ENCODE data around the gene MICU2. TPM values are rescaled to one million over a fixed set of nuclear protein-coding genes. Genes with fewer than 3 reads are reported as not detected.
A peak's percentile ranks its signal among the peaks of the same experiment; 100 is the strongest.

MICU2 gene
- total RNA-seq, 2 experiments from 2014 or later: 36.2 to 37.4 TPM

GRCh38 chr13:21478881-21479808 is 124.8 kb downstream of the MICU2 start:
- ATAC-seq (ENCODE audit: low read depth): peak; percentile 50
- H3K9me3 Mint-ChIP-seq: no peaks in the 10 kb centered on the region
- H3K27me3 Mint-ChIP-seq: peaks cover 11% of the 10 kb centered on the region
- H3K4me3 Mint-ChIP-seq: peak overlapping the region; percentile 43
- no peak overlapping the region for H3K27ac Mint-ChIP-seq
- H3K4me1 Mint-ChIP-seq: peaks cover 10% of the 10 kb centered on the region
- POLR2A ChIA-PET: interaction anchor here (1.2 kb wide), 1 partner anchor 123 kb away, joined by 3 read pairs; no protein-coding TSS in a partner anchor
- no peaks in the 10 kb centered on the region for H3K36me3 Mint-ChIP-seq
- no peak for DNase-seq

GRCh38 chr13:21476893-21477472 is 127.0 kb downstream of the MICU2 start:
- POLR2A ChIA-PET: interaction anchor here (0.8 to 2.3 kb wide), 3 partner anchors 18 to 300 kb away, joined by 4 to 13 read pairs (median 5); partner anchors contain the start of genes MRPL57, SKA3 and ZDHHC20
- Mint-ChIP-seq H3K4me1 (peaks cover 10% of the 10 kb centered on the region), H3K27me3 (peaks cover 6% of the 10 kb centered on the region), H3K27ac (peak overlapping the region; percentile 49), H3K4me3 (peak overlapping the region; percentile 78), H3K36me3 (no peaks in the 10 kb centered on the region), H3K9me3 (no peaks in the 10 kb centered on the region)
- ATAC-seq (ENCODE audit: low read depth): peak; percentile 85
- DNase-seq: peak; percentile 79

- Mint-ChIP-seq H3K9me3 (peaks cover 4% of the 10 kb centered on the region), H3K36me3 (peaks cover 6% of the 10 kb centered on the region), H3K4me1 (peaks cover 10% of the 10 kb centered on the region), H3K27me3 (peaks cover 3% of the 10 kb centered on the region), H3K4me3 (no peak overlapping the region), H3K27ac (no peak overlapping the region)
- POLR2A ChIA-PET: no interaction called here
- no peak for DNase-seq
- ATAC-seq (ENCODE audit: low read depth): no peak
These were observed 128.9 kb downstream of the MICU2 start for GRCh38 chr13:21475115-21475514.

- no peak for ATAC-seq (ENCODE audit: low read depth)
- POLR2A ChIA-PET: no interaction called here
- peaks cover 6% of the 10 kb centered on the region for H3K36me3 Mint-ChIP-seq
These were observed 133.2 kb downstream of the MICU2 start for GRCh38 chr13:21470785-21471184.

GRCh38 chr13:21466527-21466926 is 137.4 kb downstream of the MICU2 start:
- ATAC-seq (ENCODE audit: low read depth) (no peak), DNase-seq (no peak)
- peaks cover 4% of the 10 kb centered on the region for H3K9me3 Mint-ChIP-seq
- peaks cover 10% of the 10 kb centered on the region for H3K27me3 Mint-ChIP-seq
- H3K4me3 Mint-ChIP-seq: no peak overlapping the region
- H3K4me1 Mint-ChIP-seq: no peaks in the 10 kb centered on the region
- H3K27ac Mint-ChIP-seq: no peak overlapping the region
- H3K36me3 Mint-ChIP-seq: peaks cover 5% of the 10 kb centered on the region
- POLR2A ChIA-PET: no interaction called here

More at GRCh38 chr13:21470785-21471184, 133.2 kb downstream of the MICU2 start:
- Mint-ChIP-seq H3K27ac (no peak overlapping the region), H3K9me3 (peaks cover 5% of the 10 kb centered on the region), H3K4me1 (no peaks in the 10 kb centered on the region), H3K4me3 (no peak overlapping the region), H3K27me3 (peaks cover 8% of the 10 kb centered on the region)
- no peak for DNase-seq

- H3K4me3 Mint-ChIP-seq: no peak overlapping the region
- H3K4me1 Mint-ChIP-seq: no peaks in the 10 kb centered on the region
- H3K27ac Mint-ChIP-seq: no peak overlapping the region
- H3K27me3 Mint-ChIP-seq: peaks cover 10% of the 10 kb centered on the region
- DNase-seq: no peak
- POLR2A ChIA-PET: no interaction called here
- H3K36me3 Mint-ChIP-seq: peaks cover 3% of the 10 kb centered on the region
- peaks cover 3% of the 10 kb centered on the region for H3K9me3 Mint-ChIP-seq
- ATAC-seq (ENCODE audit: low read depth): no peak
These were observed 138.2 kb downstream of the MICU2 start for GRCh38 chr13:21465710-21466160.

- ATAC-seq (ENCODE audit: low read depth) (no peak), DNase-seq (no peak)
- Mint-ChIP-seq H3K27ac (no peak overlapping the region), H3K4me1 (peaks cover 3% of the 10 kb centered on the region), H3K36me3 (no peaks in the 10 kb centered on the region), H3K9me3 (peaks cover 1% of the 10 kb centered on the region), H3K4me3 (no peak overlapping the region), H3K27me3 (peaks cover 10% of the 10 kb centered on the region)
- POLR2A ChIA-PET: no interaction called here
These were observed 140.5 kb downstream of the MICU2 start for GRCh38 chr13:21463424-21463823.

- H3K27me3 Mint-ChIP-seq: peaks cover 5% of the 10 kb centered on the region
- H3K36me3 Mint-ChIP-seq: peaks cover 5% of the 10 kb centered on the region
- no peak overlapping the region for H3K27ac Mint-ChIP-seq
These were observed 142.8 kb downstream of the MICU2 start for GRCh38 chr13:21461131-21461530.

GRCh38 chr13:21458813-21459701 is 144.9 kb downstream of the MICU2 start, which contains the start of gene ZDHHC20:
Gene ZDHHC20, minus strand, starts transcription at chr13:21459303. Its CDS starts 132 bp downstream, at chr13:21459171.
- DNase-seq (peak; percentile 98), ATAC-seq (ENCODE audit: low read depth) (peak; percentile 80)
- Mint-ChIP-seq H3K4me1 (peaks cover 25% of the 10 kb centered on the region), H3K9me3 (peaks cover 6% of the 10 kb centered on the region), H3K27me3 (no peaks in the 10 kb centered on the region), H3K27ac (peak within 1 kb of the TSS; percentile 96), H3K36me3 (peaks cover 16% of the 10 kb centered on the region), H3K4me3 (peak within 1 kb of the TSS; percentile 95)
- POLR2A ChIA-PET: interaction anchor here (0.6 to 2.2 kb wide), 11 partner anchors 17 to 613 kb away, joined by 3 to 14 read pairs (median 4); partner anchors contain the start of genes MRPL57 and SKA3

More at GRCh38 chr13:21461131-21461530, 142.8 kb downstream of the MICU2 start:
- POLR2A ChIA-PET: no interaction called here
- H3K4me1 Mint-ChIP-seq: peaks cover 21% of the 10 kb centered on the region
- no peak overlapping the region for H3K4me3 Mint-ChIP-seq
- no peak for DNase-seq
- ATAC-seq (ENCODE audit: low read depth): no peak
- no peaks in the 10 kb centered on the region for H3K9me3 Mint-ChIP-seq

- no peaks in the 10 kb centered on the region for H3K27me3 Mint-ChIP-seq
- H3K36me3 Mint-ChIP-seq: peaks cover 16% of the 10 kb centered on the region
- POLR2A ChIA-PET: interaction anchor here (0.6 to 2.2 kb wide), 8 partner anchors 18 to 308 kb away, joined by 3 to 14 read pairs (median 6); partner anchors contain the start of genes MRPL57 and SKA3
- peaks cover 7% of the 10 kb centered on the region for H3K9me3 Mint-ChIP-seq
- H3K4me1 Mint-ChIP-seq: peaks cover 26% of the 10 kb centered on the region
- DNase-seq (peak; percentile 63), ATAC-seq (ENCODE audit: low read depth) (peak; percentile 32)
- peak overlapping the region; percentile 95 for H3K4me3 Mint-ChIP-seq
- H3K27ac Mint-ChIP-seq: peak overlapping the region; percentile 96
These were observed 145.5 kb downstream of the MICU2 start for GRCh38 chr13:21458451-21458812.

- peaks cover 45% of the 10 kb centered on the region for H3K36me3 Mint-ChIP-seq
- no peak overlapping the region for H3K27ac Mint-ChIP-seq
- no peak for ATAC-seq (ENCODE audit: low read depth)
- H3K4me3 Mint-ChIP-seq: no peak overlapping the region
- no peak for DNase-seq
- H3K9me3 Mint-ChIP-seq: peaks cover 17% of the 10 kb centered on the region
- H3K27me3 Mint-ChIP-seq: no peaks in the 10 kb centered on the region
- H3K4me1 Mint-ChIP-seq: peaks cover 31% of the 10 kb centered on the region
- POLR2A ChIA-PET: no interaction called here
These were observed 150.4 kb downstream of the MICU2 start for GRCh38 chr13:21453387-21454081.

- POLR2A ChIA-PET: no interaction called here
- H3K9me3 Mint-ChIP-seq: peaks cover 19% of the 10 kb centered on the region
- H3K36me3 Mint-ChIP-seq: peaks cover 47% of the 10 kb centered on the region
- ATAC-seq (ENCODE audit: low read depth) (no peak), DNase-seq (no peak)
- H3K27me3 Mint-ChIP-seq: no peaks in the 10 kb centered on the region
- H3K27ac Mint-ChIP-seq: no peak overlapping the region
- H3K4me3 Mint-ChIP-seq: no peak overlapping the region
- H3K4me1 Mint-ChIP-seq: peaks cover 16% of the 10 kb centered on the region
These were observed 153.0 kb downstream of the MICU2 start for GRCh38 chr13:21450936-21451335.

Data from activated naive CD8-positive, alpha-beta T cell treated with anti-CD3 and anti-CD28 coated beads, Interleukin-2, amount 10 ng/mL, durations not matched to agents 7 days and 5 days (primary cell).